Measurements from ENCODE around the gene PI4K2A.

DNA sequence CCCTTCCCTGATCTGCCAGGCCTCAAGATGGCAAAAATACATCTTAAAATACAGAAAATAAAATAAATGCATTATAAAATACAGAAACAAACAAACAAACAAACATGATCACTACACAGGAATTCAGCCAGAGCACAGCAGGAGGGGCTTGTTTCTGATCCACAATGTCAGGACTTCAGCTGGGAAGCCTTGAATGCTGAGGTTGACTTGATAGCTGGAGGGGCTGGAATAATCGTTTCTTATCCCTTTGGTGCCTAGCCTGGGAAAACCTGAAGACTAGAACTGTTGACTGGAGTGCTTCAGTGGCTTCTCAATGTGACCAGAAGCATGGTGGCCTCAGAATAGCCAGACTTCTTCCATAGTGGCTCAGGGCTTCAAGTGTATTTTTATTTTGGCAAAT, 63.9 kb downstream of the PI4K2A start:
- TF ChIP-seq, protein P1, sequence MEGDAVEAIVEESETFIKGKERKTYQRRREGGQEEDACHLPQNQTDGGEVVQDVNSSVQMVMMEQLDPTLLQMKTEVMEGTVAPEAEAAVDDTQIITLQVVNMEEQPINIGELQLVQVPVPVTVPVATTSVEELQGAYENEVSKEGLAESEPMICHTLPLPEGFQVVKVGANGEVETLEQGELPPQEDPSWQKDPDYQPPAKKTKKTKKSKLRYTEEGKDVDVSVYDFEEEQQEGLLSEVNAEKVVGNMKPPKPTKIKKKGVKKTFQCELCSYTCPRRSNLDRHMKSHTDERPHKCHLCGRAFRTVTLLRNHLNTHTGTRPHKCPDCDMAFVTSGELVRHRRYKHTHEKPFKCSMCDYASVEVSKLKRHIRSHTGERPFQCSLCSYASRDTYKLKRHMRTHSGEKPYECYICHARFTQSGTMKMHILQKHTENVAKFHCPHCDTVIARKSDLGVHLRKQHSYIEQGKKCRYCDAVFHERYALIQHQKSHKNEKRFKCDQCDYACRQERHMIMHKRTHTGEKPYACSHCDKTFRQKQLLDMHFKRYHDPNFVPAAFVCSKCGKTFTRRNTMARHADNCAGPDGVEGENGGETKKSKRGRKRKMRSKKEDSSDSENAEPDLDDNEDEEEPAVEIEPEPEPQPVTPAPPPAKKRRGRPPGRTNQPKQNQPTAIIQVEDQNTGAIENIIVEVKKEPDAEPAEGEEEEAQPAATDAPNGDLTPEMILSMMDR (IDR thresholded peaks at IDR 0.05 in 4 of 5, conservative IDR thresholded peaks at IDR 0.05 in 1 of 5), result no peak
- no peak for TF ChIP-seq POLR2A (IDR thresholded peaks at IDR 0.05)

All from gastrocnemius medialis (tissue), 4 donors.